CD4-positive, alpha-beta T cell treated with Interleukin-12 subunit alpha and Interleukin-12 subunit beta, for 1 hour (primary cell): ENCODE measurements around the gene LRP8.
"Not testable (repeated sequence)": the region's sequence is repeated elsewhere in the genome, so short reads cannot be mapped to it uniquely, and the experiment has no call there.

Experiments used
- DNase-seq: peaks from one replicate; pipeline ENCODE4 v3.0.0-alpha.2; 2020

The LRP8 gene

GRCh38 chr1:53303243-53303642 is 24.6 kb downstream of the LRP8 start:
- DNase-seq = no peak

GRCh38 chr1:53299233-53299632 is 28.6 kb downstream of the LRP8 start:
- no peak for DNase-seq

- no peak for DNase-seq
These were observed 29.7 kb downstream of the LRP8 start for GRCh38 chr1:53298045-53298637.

GRCh38 chr1:53297195-53297594 is 30.7 kb downstream of the LRP8 start:
- no peak for DNase-seq

GRCh38 chr1:53296117-53296749 is 31.6 kb downstream of the LRP8 start:
- peak; percentile 7 for DNase-seq

- no peak for DNase-seq
These were observed 32.1 kb downstream of the LRP8 start for GRCh38 chr1:53295726-53296116.

GRCh38 chr1:53295295-53295694 is 32.6 kb downstream of the LRP8 start:
- no peak for DNase-seq

- DNase-seq = peak; percentile 33
These were observed 33.3 kb downstream of the LRP8 start for GRCh38 chr1:53294567-53294966.

GRCh38 chr1:53294061-53294460 is 33.8 kb downstream of the LRP8 start:
- no peak for DNase-seq

GRCh38 chr1:53293123-53293522 is 34.7 kb downstream of the LRP8 start:
- no peak for DNase-seq

- DNase-seq = no peak
These were observed 35.2 kb downstream of the LRP8 start for GRCh38 chr1:53292690-53293089.

- DNase-seq = no peak
These were observed 36.3 kb downstream of the LRP8 start for GRCh38 chr1:53291574-53291973.

- no peak for DNase-seq
These were observed 39.0 kb downstream of the LRP8 start for GRCh38 chr1:53288790-53289429.

GRCh38 chr1:53288002-53288789 is 39.7 kb downstream of the LRP8 start:
- no peak for DNase-seq

- no peak for DNase-seq
These were observed 40.9 kb downstream of the LRP8 start for GRCh38 chr1:53286955-53287354.

GRCh38 chr1:53285969-53286760 is 41.7 kb downstream of the LRP8 start:
- DNase-seq = no peak

- DNase-seq = no peak
These were observed 42.3 kb downstream of the LRP8 start for GRCh38 chr1:53285546-53285945.

- no peak for DNase-seq
These were observed 43.4 kb downstream of the LRP8 start for GRCh38 chr1:53284224-53285020.

- not testable (repeated sequence) for DNase-seq
These were observed 44.7 kb downstream of the LRP8 start for GRCh38 chr1:53283156-53283555.

- DNase-seq = no peak
These were observed 46.7 kb downstream of the LRP8 start for GRCh38 chr1:53281133-53281532.

- no peak for DNase-seq
These were observed 47.4 kb downstream of the LRP8 start for GRCh38 chr1:53280496-53280895.
